Peyer's patch (tissue), 4 donors: ENCODE results near the gene IAPP.
"Not testable (repeated sequence)": the region's sequence is repeated elsewhere in the genome, so short reads cannot be mapped to it uniquely, and the experiment has no call there.

Experiments used
- CTCF ChIP-seq, 6 experiments: fragments of 450-650 bp in 4 of 6; fragments of 200-600 bp in 2 of 6; sonication (generic) in 1 of 6; IDR thresholded peaks; one replicate each; pipeline ENCODE4 v1.5.1; 2017 to 2019; ENCODE audit warnings: antibody characterized with exemption in 6 of 6, mild to moderate bottlenecking in 3 of 6, moderate library complexity in 1 of 6
- POLR2A ChIP-seq, 2 donors: fragments of 450-650 bp; IDR thresholded peaks; one replicate each; pipeline ENCODE4 v1.5.1; 2017; ENCODE audit warnings: antibody characterized with exemption in 2 of 2, mild to moderate bottlenecking in 2 of 2, moderate library complexity in 2 of 2

- TF ChIP-seq CTCF, POLR2A (IDR thresholded peaks at IDR 0.05): not testable (repeated sequence)
Observed at GRCh38 chr12:21394828-21395626, 22.3 kb downstream of the IAPP start.
